Fibroblast of peridontal ligament (primary cell): ENCODE data around the gene XRCC3.

Experiments
- DNase-seq: peaks from one replicate; pipeline ENCODE4 v3.0.0-alpha.2; 2010; ENCODE audit errors: extremely low read depth

XRCC3 gene

GRCh38 chr14:103726474-103726873, 11.2 kb upstream of the XRCC3 start:
- DNase-seq: no peak

GRCh38 chr14:103725739-103726395, 10.6 kb upstream of the XRCC3 start:
- DNase-seq: no peak

GRCh38 chr14:103725001-103725682, 9.9 kb upstream of the XRCC3 start:
- DNase-seq: no peak

GRCh38 chr14:103724116-103724515, 8.9 kb upstream of the XRCC3 start:
- DNase-seq: no peak

- DNase-seq: no peak
Measured at GRCh38 chr14:103723748-103724081, 8.5 kb upstream of the XRCC3 start.

- no peak for DNase-seq
Measured at GRCh38 chr14:103721334-103722120, 6.3 kb upstream of the XRCC3 start.

GRCh38 chr14:103719751-103720150, 4.5 kb upstream of the XRCC3 start:
- DNase-seq: no peak

GRCh38 chr14:103718572-103718971, 3.3 kb upstream of the XRCC3 start:
- DNase-seq: no peak

GRCh38 chr14:103716899-103717411, 1.7 kb upstream of the XRCC3 start:
- DNase-seq: no peak

GRCh38 chr14:103716091-103716801, 995 bp upstream of the XRCC3 start:
- DNase-seq: no peak

- no peak for DNase-seq
Measured at GRCh38 chr14:103714063-103714724, 1.1 kb downstream of the XRCC3 start.

- DNase-seq: no peak
Measured at GRCh38 chr14:103713304-103714062, 1.8 kb downstream of the XRCC3 start.

GRCh38 chr14:103712633-103713247, 2.5 kb downstream of the XRCC3 start:
- DNase-seq: no peak

- no peak for DNase-seq
Measured at GRCh38 chr14:103711516-103712431, 3.5 kb downstream of the XRCC3 start.

GRCh38 chr14:103710771-103711377, 4.4 kb downstream of the XRCC3 start:
- DNase-seq: no peak

- DNase-seq: no peak
Measured at GRCh38 chr14:103709814-103710213, 5.4 kb downstream of the XRCC3 start.

GRCh38 chr14:103708750-103709187, 6.5 kb downstream of the XRCC3 start:
- no peak for DNase-seq

GRCh38 chr14:103707329-103708263, 7.7 kb downstream of the XRCC3 start:
- DNase-seq: no peak
